ENCODE data around the gene SLC29A3.

SLC29A3 gene

DNA sequence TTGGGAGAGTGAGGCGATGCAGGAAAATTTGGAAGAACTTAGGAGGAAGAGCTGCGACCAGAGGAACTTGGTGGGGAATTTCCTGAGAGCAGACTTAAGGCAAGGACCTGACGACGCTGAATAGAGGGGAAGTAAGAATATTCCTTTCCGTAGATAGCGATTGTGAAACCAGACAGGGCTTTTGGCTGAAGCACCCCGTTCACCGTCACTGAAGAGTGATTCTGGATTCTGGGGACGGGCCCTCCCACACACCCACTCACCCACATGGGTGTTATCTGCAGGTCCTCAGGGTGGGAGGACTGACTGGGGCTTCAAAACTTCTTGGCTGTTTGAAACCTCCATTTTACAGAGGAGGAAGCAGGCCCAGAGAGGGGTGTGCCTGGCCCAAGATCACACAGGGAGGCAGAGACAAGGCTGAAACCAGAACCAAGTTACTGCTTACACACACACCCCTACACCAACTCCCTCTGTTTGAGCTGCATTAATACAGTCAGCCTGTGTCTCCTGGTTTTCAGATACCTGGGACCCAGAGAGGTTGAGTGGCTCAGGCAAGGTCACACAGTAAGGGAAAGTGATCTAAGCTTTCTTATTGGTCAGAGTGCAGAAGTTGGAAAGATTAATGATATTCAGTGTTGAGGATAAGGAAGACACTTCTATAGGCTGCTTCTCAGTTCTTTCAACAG is 40.4 kb downstream of the SLC29A3 start:
- TF ChIP-seq, protein P1, sequence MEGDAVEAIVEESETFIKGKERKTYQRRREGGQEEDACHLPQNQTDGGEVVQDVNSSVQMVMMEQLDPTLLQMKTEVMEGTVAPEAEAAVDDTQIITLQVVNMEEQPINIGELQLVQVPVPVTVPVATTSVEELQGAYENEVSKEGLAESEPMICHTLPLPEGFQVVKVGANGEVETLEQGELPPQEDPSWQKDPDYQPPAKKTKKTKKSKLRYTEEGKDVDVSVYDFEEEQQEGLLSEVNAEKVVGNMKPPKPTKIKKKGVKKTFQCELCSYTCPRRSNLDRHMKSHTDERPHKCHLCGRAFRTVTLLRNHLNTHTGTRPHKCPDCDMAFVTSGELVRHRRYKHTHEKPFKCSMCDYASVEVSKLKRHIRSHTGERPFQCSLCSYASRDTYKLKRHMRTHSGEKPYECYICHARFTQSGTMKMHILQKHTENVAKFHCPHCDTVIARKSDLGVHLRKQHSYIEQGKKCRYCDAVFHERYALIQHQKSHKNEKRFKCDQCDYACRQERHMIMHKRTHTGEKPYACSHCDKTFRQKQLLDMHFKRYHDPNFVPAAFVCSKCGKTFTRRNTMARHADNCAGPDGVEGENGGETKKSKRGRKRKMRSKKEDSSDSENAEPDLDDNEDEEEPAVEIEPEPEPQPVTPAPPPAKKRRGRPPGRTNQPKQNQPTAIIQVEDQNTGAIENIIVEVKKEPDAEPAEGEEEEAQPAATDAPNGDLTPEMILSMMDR (IDR thresholded peaks at IDR 0.05; ENCODE audit: insufficient read depth, low read depth, low read length, missing control alignments): no peak
- H3K4me3 ChIP-seq (ENCODE audit: low read length): no peak overlapping the region
- no peak for DNase-seq (ENCODE audit: low read depth)

- TF ChIP-seq, protein P1 (IDR thresholded peaks at IDR 0.05; ENCODE audit: insufficient read depth, low read depth, low read length, missing control alignments): no peak
- no peak overlapping the region for H3K4me3 ChIP-seq (ENCODE audit: low read length)
- no peak for DNase-seq (ENCODE audit: low read depth)
These were observed 41.7 kb downstream of the SLC29A3 start for GRCh38 chr10:71360735-71361134.

- TF ChIP-seq, protein P1 (IDR thresholded peaks at IDR 0.05; ENCODE audit: insufficient read depth, low read depth, low read length, missing control alignments): no peak
- DNase-seq (ENCODE audit: low read depth): no peak
- no peak overlapping the region for H3K4me3 ChIP-seq (ENCODE audit: low read length)
These were observed 42.5 kb downstream of the SLC29A3 start for GRCh38 chr10:71361581-71361980.

DNA sequence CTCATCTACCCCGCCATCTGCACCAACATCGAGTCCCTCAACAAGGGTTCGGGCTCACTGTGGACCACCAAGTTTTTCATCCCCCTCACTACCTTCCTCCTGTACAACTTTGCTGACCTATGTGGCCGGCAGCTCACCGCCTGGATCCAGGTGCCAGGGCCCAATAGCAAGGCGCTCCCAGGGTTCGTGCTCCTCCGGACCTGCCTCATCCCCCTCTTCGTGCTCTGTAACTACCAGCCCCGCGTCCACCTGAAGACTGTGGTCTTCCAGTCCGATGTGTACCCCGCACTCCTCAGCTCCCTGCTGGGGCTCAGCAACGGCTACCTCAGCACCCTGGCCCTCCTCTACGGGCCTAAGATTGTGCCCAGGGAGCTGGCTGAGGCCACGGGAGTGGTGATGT is 43.1 kb downstream of the SLC29A3 start:
- DNase-seq (ENCODE audit: low read depth): no peak
- H3K4me3 ChIP-seq (ENCODE audit: low read length): no peak overlapping the region
- TF ChIP-seq, protein P1 (IDR thresholded peaks at IDR 0.05; ENCODE audit: insufficient read depth, low read depth, low read length, missing control alignments): no peak

DNA sequence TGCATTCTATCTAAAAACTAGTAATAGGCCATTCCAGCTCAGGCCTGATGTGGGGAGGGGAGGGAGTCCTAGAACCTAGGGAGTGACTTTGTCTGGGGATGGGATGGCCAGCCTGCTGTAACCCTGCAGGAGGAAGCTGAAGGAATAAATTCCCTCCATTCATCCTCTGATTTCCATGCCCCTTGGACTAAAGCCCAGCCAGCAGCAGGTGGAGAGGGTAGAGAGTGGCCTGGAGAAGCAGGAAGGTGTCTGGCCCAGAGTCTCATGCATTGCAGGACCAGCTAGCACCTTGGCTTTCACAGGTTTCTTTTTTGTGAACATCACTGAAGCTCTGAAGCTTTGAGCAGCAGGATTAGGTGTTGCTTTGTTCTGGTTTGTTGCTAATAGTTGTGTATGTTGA is 44.9 kb downstream of the SLC29A3 start:
- TF ChIP-seq, protein P1 (IDR thresholded peaks at IDR 0.05; ENCODE audit: insufficient read depth, low read depth, low read length, missing control alignments): no peak
- H3K4me3 ChIP-seq (ENCODE audit: low read length): no peak overlapping the region
- no peak for DNase-seq (ENCODE audit: low read depth)

DNA sequence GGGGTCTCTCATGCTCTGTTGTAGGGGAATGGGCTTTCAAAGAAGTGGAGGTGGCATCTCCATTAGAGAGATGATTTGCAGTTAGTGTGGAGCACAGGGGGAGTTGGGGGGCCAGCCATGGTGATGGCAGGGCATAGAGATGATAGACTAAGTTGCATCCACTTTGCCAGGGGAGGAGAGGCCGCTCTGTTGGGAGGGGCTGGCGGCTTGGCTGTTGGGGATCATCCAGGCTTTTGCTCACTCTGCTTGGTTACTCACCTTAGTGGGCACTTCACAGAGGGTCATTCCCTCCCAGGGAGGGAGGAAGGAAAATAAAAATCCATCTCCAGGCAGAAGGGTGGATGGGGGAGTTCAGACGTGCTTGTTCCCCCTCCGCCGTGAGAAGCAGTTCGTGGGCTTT is 46.3 kb downstream of the SLC29A3 start:
- no peak overlapping the region for H3K4me3 ChIP-seq (ENCODE audit: low read length)
- DNase-seq (ENCODE audit: low read depth): no peak
- TF ChIP-seq, protein P1 (IDR thresholded peaks at IDR 0.05; ENCODE audit: insufficient read depth, low read depth, low read length, missing control alignments): no peak

GRCh38 chr10:71366690-71367089 is 47.6 kb downstream of the SLC29A3 start:
- peak; percentile 36 for DNase-seq (ENCODE audit: low read depth)
- TF ChIP-seq, protein P1 (IDR thresholded peaks at IDR 0.05; ENCODE audit: insufficient read depth, low read depth, low read length, missing control alignments): no peak
- no peak overlapping the region for H3K4me3 ChIP-seq (ENCODE audit: low read length)

Measured in epithelial cell of esophagus (primary cell).